Activated CD4-positive, alpha-beta T cell treated with anti-CD3 and anti-CD28 coated beads for 48 hours (primary cell): Measurements from ENCODE around the gene FOXD3.

Experiments used
- DNase-seq: peaks from one replicate; pipeline ENCODE4 v3.0.0-alpha.2; 2020

Gene FOXD3

GRCh38 chr1:63362578-63362977, 40.2 kb downstream of the FOXD3 start:
- no peak for DNase-seq

GRCh38 chr1:63363014-63363413, 40.6 kb downstream of the FOXD3 start:
- DNase-seq = no peak

DNA sequence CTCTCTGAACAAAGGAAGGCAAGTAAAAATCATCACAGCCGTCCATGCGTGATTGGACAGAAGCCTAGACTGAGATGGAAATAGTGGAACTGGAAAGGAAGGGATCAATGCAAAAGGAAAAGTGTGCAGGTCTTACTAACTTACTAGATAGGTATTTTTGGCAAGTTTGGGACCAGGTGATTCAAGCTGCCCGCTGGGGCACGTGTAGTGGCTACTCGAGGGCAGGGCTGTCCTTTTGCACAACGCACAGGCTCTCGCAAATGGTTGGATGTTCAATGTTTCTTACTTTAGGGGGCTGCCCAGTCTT, 44.5 kb downstream of the FOXD3 start:
- DNase-seq = no peak

GRCh38 chr1:63367215-63368103, 45.1 kb downstream of the FOXD3 start, which contains the start of gene ALG6:
TSS of gene ALG6 (plus strand) at chr1:63367627. CDS start at chr1:63370978, 3,351 bp downstream.
- peak; percentile 94 for DNase-seq

DNA sequence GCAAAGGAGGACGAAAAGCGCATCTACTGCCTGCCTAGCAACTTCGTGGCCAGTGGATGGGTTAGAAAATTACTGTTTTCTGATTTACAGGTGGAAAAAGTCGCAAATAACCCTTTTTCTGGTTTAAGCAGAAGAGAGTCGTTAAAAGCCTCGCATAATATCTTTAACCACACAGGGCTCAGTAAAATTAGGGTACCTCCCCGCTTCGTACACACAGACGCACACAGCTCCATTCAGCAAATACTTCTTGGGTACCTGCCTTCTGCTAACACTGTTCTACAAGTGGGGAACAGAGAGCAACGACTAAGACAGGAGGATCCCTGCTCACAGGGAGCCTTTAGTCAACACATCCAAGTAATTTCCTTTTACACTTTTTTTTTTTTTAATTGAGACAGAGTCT, 45.8 kb downstream of the FOXD3 start:
- peak; percentile 5 for DNase-seq
